Calu3 (cell line): ENCODE data around the gene MFN2. TPM values are rescaled to one million over a fixed set of nuclear protein-coding genes. Genes with fewer than 3 reads are reported as not detected.

Source experiments
- BruUV-seq: library from RNA; stranded (reverse); fragments of 400-500 nt; replicated peaks from 2 replicates; lab custom pipeline; 2021; lab: Mats Ljungman, UMichigan
- CTCF ChIA-PET: fragments of 300-600 bp; sonication (Branson Sonifier 250); formaldehyde crosslinking; loops from one replicate; lab custom pipeline; 2022; ENCODE audit warnings: antibody characterized with exemption; lab: Charles Lee
- DNase-seq: peaks from one replicate; pipeline ENCODE4 v3.0.0; 2022
- H3K27ac Mint-ChIP-seq: one replicate; pipeline ENCODE4 v1.8.0; 2022; ENCODE audit warnings: mixed read lengths; ENCODE audit not compliant: unreplicated experiment
- H3K27me3 Mint-ChIP-seq: one replicate; pipeline ENCODE4 v1.8.0; 2022; ENCODE audit warnings: mixed read lengths; ENCODE audit not compliant: unreplicated experiment
- H3K36me3 Mint-ChIP-seq: one replicate; pipeline ENCODE4 v1.8.0; 2022; ENCODE audit warnings: mild to moderate bottlenecking, moderate library complexity, mixed read lengths; ENCODE audit not compliant: insufficient read depth, unreplicated experiment
- H3K4me1 Mint-ChIP-seq: one replicate; pipeline ENCODE4 v1.8.0; 2022; ENCODE audit warnings: mild to moderate bottlenecking, low read depth, mixed read lengths; ENCODE audit not compliant: unreplicated experiment
- H3K4me3 Mint-ChIP-seq: one replicate; pipeline ENCODE4 v1.8.0; 2022; ENCODE audit warnings: mild to moderate bottlenecking, low read depth, moderate library complexity, mixed read lengths; ENCODE audit not compliant: unreplicated experiment
- H3K9me3 Mint-ChIP-seq: one replicate; pipeline ENCODE4 v1.8.0; 2022; ENCODE audit warnings: low read depth, mixed read lengths; ENCODE audit not compliant: unreplicated experiment
- CTCF ChIP-seq: fragments of 200-600 bp; IDR thresholded peaks from one replicate; pipeline ENCODE4 v1.8.0; 2022; ENCODE audit warnings: antibody characterized with exemption; ENCODE audit not compliant: unreplicated experiment
- intact Hi-C: fragments of 100-400 bp; cut with micrococcal nuclease; formaldehyde crosslinking; loops from one replicate; pipeline ENCODE4 v1.10.0; 2022; ENCODE audit not compliant: unreplicated experiment
- total RNA-seq: library from RNA; stranded (reverse); gene quantifications from 2 replicates; pipeline ENCODE4 v1.2.3, GENCODE V29; 2022

Gene MFN2
- total RNA-seq, 1 experiment from 2014 or later, result 61.8 TPM

- no TSS peak for BruUV-seq
- intact Hi-C loops, result no loop called here
- CTCF ChIA-PET, result interaction anchor here (0.6 kb wide), 1 partner anchor 163 kb away, joined by 5 read pairs; no protein-coding TSS in a partner anchor
Measured at GRCh38 chr1:11984121-11984520, 3.9 kb downstream of the MFN2 start.

GRCh38 chr1:11984576-11984975 lies 4.3 kb downstream of the MFN2 start:
- H3K27me3 Mint-ChIP-seq, result no peaks in the 10 kb centered on the region
- H3K36me3 Mint-ChIP-seq, result peaks cover 64% of the 10 kb centered on the region
- intact Hi-C loops, result no loop called here
- CTCF ChIA-PET, result no interaction called here
- H3K4me3 Mint-ChIP-seq, result no peak overlapping the region
- BruUV-seq, result no TSS peak
- DNase-seq, result no peak
- H3K4me1 Mint-ChIP-seq, result peaks cover 40% of the 10 kb centered on the region
- H3K9me3 Mint-ChIP-seq, result no peaks in the 10 kb centered on the region
- H3K27ac Mint-ChIP-seq, result no peak overlapping the region
- no peak for TF ChIP-seq CTCF

More at GRCh38 chr1:11984121-11984520, 3.9 kb downstream of the MFN2 start:
- DNase-seq, result no peak
- Mint-ChIP-seq H3K4me1 (peaks cover 38% of the 10 kb centered on the region), H3K36me3 (peaks cover 60% of the 10 kb centered on the region), H3K4me3 (no peak overlapping the region), H3K27ac (no peak overlapping the region), H3K27me3 (no peaks in the 10 kb centered on the region), H3K9me3 (no peaks in the 10 kb centered on the region)
- TF ChIP-seq CTCF, result no peak

DNA sequence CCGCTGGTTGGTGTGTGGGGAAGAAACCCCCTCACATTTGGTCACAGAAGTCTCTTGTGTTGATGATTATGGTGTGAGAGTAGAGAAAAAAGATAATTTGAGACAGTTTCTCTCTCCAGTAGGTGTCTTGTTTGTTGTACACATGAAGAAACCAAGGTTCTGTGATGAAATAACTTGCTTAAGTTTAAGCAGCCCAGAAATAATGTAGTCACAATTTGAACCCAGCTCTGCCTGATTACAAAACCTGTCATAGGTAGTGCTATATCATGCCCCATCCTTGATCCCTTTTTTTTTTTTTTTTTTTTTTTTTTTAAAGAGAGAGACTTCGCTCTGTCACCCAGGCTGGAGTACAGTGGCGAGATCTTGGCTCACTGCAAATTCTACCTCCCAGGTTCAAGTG lies 4.9 kb downstream of the MFN2 start:
- no peak overlapping the region for H3K27ac Mint-ChIP-seq
- no peaks in the 10 kb centered on the region for H3K27me3 Mint-ChIP-seq
- intact Hi-C loops, result no loop called here
- H3K4me3 Mint-ChIP-seq, result no peak overlapping the region
- no peaks in the 10 kb centered on the region for H3K9me3 Mint-ChIP-seq
- TF ChIP-seq CTCF, result no peak
- no peak for DNase-seq
- peaks cover 40% of the 10 kb centered on the region for H3K4me1 Mint-ChIP-seq
- H3K36me3 Mint-ChIP-seq, result peaks cover 64% of the 10 kb centered on the region
- CTCF ChIA-PET, result no interaction called here
- no TSS peak for BruUV-seq

GRCh38 chr1:11985851-11986250 lies 5.6 kb downstream of the MFN2 start:
- CTCF ChIA-PET, result no interaction called here
- no peaks in the 10 kb centered on the region for H3K9me3 Mint-ChIP-seq

More at GRCh38 chr1:11985851-11986250, 5.6 kb downstream of the MFN2 start:
- no peaks in the 10 kb centered on the region for H3K27me3 Mint-ChIP-seq
- H3K27ac Mint-ChIP-seq, result no peak overlapping the region
- intact Hi-C loops, result no loop called here
- peaks cover 47% of the 10 kb centered on the region for H3K4me1 Mint-ChIP-seq
- no peak for DNase-seq
- peaks cover 64% of the 10 kb centered on the region for H3K36me3 Mint-ChIP-seq
- no peak for TF ChIP-seq CTCF
- no TSS peak for BruUV-seq
- H3K4me3 Mint-ChIP-seq, result no peak overlapping the region
